ENCODE measurements around the gene VIM.

DNA sequence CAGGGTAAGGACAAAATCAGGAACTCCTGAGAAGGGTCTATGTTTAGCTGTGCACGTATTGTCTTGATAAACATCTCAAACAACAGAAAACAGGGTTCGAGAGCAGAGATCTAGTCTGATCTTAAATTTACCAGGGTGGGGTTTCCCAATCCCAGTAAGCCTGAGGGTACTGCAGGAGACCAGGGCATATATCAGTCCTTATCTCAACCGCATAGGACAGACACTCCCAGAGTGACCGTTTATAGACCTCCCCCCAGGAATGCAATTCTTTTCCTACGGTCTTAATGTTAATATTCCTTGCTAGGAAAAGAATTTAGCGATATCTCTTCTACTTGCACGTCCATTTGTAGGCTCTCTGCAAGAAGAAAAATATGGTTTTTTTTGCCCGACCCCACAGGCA, 35.5 kb downstream of the VIM start:
- TF ChIP-seq, protein P1, sequence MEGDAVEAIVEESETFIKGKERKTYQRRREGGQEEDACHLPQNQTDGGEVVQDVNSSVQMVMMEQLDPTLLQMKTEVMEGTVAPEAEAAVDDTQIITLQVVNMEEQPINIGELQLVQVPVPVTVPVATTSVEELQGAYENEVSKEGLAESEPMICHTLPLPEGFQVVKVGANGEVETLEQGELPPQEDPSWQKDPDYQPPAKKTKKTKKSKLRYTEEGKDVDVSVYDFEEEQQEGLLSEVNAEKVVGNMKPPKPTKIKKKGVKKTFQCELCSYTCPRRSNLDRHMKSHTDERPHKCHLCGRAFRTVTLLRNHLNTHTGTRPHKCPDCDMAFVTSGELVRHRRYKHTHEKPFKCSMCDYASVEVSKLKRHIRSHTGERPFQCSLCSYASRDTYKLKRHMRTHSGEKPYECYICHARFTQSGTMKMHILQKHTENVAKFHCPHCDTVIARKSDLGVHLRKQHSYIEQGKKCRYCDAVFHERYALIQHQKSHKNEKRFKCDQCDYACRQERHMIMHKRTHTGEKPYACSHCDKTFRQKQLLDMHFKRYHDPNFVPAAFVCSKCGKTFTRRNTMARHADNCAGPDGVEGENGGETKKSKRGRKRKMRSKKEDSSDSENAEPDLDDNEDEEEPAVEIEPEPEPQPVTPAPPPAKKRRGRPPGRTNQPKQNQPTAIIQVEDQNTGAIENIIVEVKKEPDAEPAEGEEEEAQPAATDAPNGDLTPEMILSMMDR (IDR thresholded peaks at IDR 0.05 in 8 of 11, conservative IDR thresholded peaks at IDR 0.05 in 3 of 11) = no peak
- no peak for TF ChIP-seq POLR2AphosphoS5 (IDR thresholded peaks at IDR 0.05)
